ENCODE measurements around the gene IMPDH1. TPM values are rescaled to one million over a fixed set of nuclear protein-coding genes. Genes with fewer than 3 reads are reported as not detected.

The IMPDH1 gene
- total and polyA plus RNA-seq, 2 donors from 2014 or later: 20.9 to 40.3 TPM

GRCh38 chr7:128404143-128404681 is 5.6 kb downstream of the IMPDH1 start:
- H3K9ac ChIP-seq (ENCODE audit: low read length in 3 of 3): no peak overlapping the region
- no peak overlapping the region for H3K27ac ChIP-seq (ENCODE audit: low read depth in 2 of 2, low read length in 2 of 2)
- DNase-seq (no peak), FAIRE-seq (no peak)
- no peak overlapping the region for H3K4me3 ChIP-seq (ENCODE audit: low read length in 3 of 3)
- intact Hi-C loops (cut with DNase I): no loop called here
- H3K36me3 ChIP-seq (ENCODE audit: control insufficient read depth in 2 of 3, insufficient read depth in 3 of 3, low read length in 3 of 3): peaks cover 0 to 9% (median 0%) of the 10 kb centered on the region in 3 donors
- TF ChIP-seq, protein P1, sequence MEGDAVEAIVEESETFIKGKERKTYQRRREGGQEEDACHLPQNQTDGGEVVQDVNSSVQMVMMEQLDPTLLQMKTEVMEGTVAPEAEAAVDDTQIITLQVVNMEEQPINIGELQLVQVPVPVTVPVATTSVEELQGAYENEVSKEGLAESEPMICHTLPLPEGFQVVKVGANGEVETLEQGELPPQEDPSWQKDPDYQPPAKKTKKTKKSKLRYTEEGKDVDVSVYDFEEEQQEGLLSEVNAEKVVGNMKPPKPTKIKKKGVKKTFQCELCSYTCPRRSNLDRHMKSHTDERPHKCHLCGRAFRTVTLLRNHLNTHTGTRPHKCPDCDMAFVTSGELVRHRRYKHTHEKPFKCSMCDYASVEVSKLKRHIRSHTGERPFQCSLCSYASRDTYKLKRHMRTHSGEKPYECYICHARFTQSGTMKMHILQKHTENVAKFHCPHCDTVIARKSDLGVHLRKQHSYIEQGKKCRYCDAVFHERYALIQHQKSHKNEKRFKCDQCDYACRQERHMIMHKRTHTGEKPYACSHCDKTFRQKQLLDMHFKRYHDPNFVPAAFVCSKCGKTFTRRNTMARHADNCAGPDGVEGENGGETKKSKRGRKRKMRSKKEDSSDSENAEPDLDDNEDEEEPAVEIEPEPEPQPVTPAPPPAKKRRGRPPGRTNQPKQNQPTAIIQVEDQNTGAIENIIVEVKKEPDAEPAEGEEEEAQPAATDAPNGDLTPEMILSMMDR (IDR thresholded peaks at IDR 0.05; ENCODE audit: borderline replicate concordance, extremely low read depth, insufficient read depth): no peak
- H3K4me1 ChIP-seq (ENCODE audit: control insufficient read depth in 2 of 3, insufficient read depth in 2 of 3, low read depth in 1 of 3, low read length in 3 of 3): peaks cover 0 to 23% (median 0%) of the 10 kb centered on the region in 3 donors
- no peaks in the 10 kb centered on the region for H3K9me3 ChIP-seq (ENCODE audit: control insufficient read depth in 2 of 3, insufficient read depth in 1 of 3, low read length in 3 of 3)
- no peaks in the 10 kb centered on the region for H3K27me3 ChIP-seq (ENCODE audit: control insufficient read depth, insufficient read depth, low read length)

DNA sequence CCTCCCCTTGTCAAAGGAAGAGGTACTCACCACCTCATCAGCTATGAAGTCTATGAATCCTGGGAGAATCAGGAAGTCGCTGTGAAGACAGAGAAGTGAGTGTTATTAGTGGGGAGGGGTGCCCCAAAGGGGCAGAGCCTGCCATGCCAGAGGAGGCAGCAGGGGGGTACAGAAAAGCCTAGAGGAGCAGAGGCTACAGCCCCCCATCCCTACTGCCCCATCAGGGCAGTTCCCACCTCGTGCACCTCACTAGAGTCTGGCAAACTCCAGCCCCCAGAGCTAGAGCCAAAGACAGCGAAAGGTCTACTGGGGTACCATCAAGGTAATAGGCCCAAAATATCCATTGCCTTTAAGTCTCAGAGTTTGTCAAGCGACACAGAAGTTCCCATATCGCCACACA is 6.1 kb downstream of the IMPDH1 start:
- no peak for FAIRE-seq

GRCh38 chr7:128402356-128402755 is 7.4 kb downstream of the IMPDH1 start:
- no peak overlapping the region for H3K9ac ChIP-seq (ENCODE audit: low read length in 3 of 3)
- peaks cover 2 to 9% (median 2%) of the 10 kb centered on the region in 3 donors for H3K36me3 ChIP-seq (ENCODE audit: control insufficient read depth in 2 of 3, insufficient read depth in 3 of 3, low read length in 3 of 3)
- H3K27me3 ChIP-seq (ENCODE audit: control insufficient read depth, insufficient read depth, low read length): no peaks in the 10 kb centered on the region
- TF ChIP-seq, protein P1 (IDR thresholded peaks at IDR 0.05; ENCODE audit: borderline replicate concordance, extremely low read depth, insufficient read depth): no peak
- DNase-seq (no peak), FAIRE-seq (no peak)
- H3K4me1 ChIP-seq (ENCODE audit: control insufficient read depth in 2 of 3, insufficient read depth in 2 of 3, low read depth in 1 of 3, low read length in 3 of 3): peaks cover 0 to 8% (median 0%) of the 10 kb centered on the region in 3 donors
- no peak overlapping the region for H3K4me3 ChIP-seq (ENCODE audit: low read length in 3 of 3)
- no peaks in the 10 kb centered on the region for H3K9me3 ChIP-seq (ENCODE audit: control insufficient read depth in 2 of 3, insufficient read depth in 1 of 3, low read length in 3 of 3)
- H3K27ac ChIP-seq (ENCODE audit: low read depth in 2 of 2, low read length in 2 of 2): no peak overlapping the region
- intact Hi-C loops (cut with DNase I): no loop called here

More for the DNA sequence above, 6.1 kb downstream of the IMPDH1 start:
- TF ChIP-seq, protein P1 (IDR thresholded peaks at IDR 0.05; ENCODE audit: borderline replicate concordance, extremely low read depth, insufficient read depth): no peak
- peaks cover 0 to 18% (median 0%) of the 10 kb centered on the region in 3 donors for H3K4me1 ChIP-seq (ENCODE audit: control insufficient read depth in 2 of 3, insufficient read depth in 2 of 3, low read depth in 1 of 3, low read length in 3 of 3)
- H3K4me3 ChIP-seq (ENCODE audit: low read length in 3 of 3): no peak overlapping the region
- peaks cover 0 to 9% (median 0%) of the 10 kb centered on the region in 3 donors for H3K36me3 ChIP-seq (ENCODE audit: control insufficient read depth in 2 of 3, insufficient read depth in 3 of 3, low read length in 3 of 3)
- DNase-seq: no peak
- H3K27ac ChIP-seq (ENCODE audit: low read depth in 2 of 2, low read length in 2 of 2): no peak overlapping the region
- H3K27me3 ChIP-seq (ENCODE audit: control insufficient read depth, insufficient read depth, low read length): no peaks in the 10 kb centered on the region
- intact Hi-C loops (cut with DNase I): no loop called here
- no peak overlapping the region for H3K9ac ChIP-seq (ENCODE audit: low read length in 3 of 3)
- H3K9me3 ChIP-seq (ENCODE audit: control insufficient read depth in 2 of 3, insufficient read depth in 1 of 3, low read length in 3 of 3): no peaks in the 10 kb centered on the region

DNA sequence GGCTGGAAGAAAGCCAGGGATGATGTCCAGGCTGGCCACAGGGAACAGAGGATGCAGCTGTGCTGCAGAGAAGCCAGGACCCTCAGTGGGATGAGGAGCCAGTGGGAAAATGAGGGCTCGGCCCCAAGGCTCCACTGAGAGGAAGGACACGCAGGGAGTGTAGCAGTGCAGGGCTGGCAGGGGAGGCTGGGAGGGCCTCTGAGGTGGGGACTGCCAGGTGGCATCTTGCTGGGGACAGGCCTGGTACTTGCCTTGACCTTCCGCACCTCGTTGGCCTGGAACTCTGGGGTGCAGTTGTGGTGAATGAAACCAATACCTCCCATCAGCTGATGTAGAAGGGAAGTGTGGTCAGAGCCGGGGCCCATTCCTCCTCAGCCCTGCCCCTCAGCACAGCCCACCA is 9.2 kb downstream of the IMPDH1 start:
- DNase-seq (no peak), FAIRE-seq (no peak)
- Histone ChIP-seq H3K9me3 (ENCODE audit: control insufficient read depth in 2 of 3, insufficient read depth in 1 of 3, low read length in 3 of 3) (no peaks in the 10 kb centered on the region), H3K27me3 (ENCODE audit: control insufficient read depth, insufficient read depth, low read length) (no peaks in the 10 kb centered on the region), H3K4me3 (ENCODE audit: low read length in 3 of 3) (no peak overlapping the region), H3K4me1 (ENCODE audit: control insufficient read depth in 2 of 3, insufficient read depth in 2 of 3, low read depth in 1 of 3, low read length in 3 of 3) (peaks cover 0 to 8% (median 0%) of the 10 kb centered on the region in 3 donors), H3K27ac (ENCODE audit: low read depth in 2 of 2, low read length in 2 of 2) (no peak overlapping the region), H3K9ac (ENCODE audit: low read length in 3 of 3) (no peak overlapping the region), H3K36me3 (ENCODE audit: control insufficient read depth in 2 of 3, insufficient read depth in 3 of 3, low read length in 3 of 3) (peaks cover 2 to 9% (median 4%) of the 10 kb centered on the region in 3 donors)
- intact Hi-C loops (cut with DNase I): no loop called here
- TF ChIP-seq, protein P1 (IDR thresholded peaks at IDR 0.05; ENCODE audit: borderline replicate concordance, extremely low read depth, insufficient read depth): no peak
